Muscle of back (tissue), 11 donors: ENCODE measurements around the gene MAP3K8. TPM values are rescaled to one million over a fixed set of nuclear protein-coding genes. Genes with fewer than 3 reads are reported as not detected.
A peak's percentile ranks its signal among the peaks of the same experiment; 100 is the strongest.
"Not testable (repeated sequence)": the region's sequence is repeated elsewhere in the genome, so short reads cannot be mapped to it uniquely, and the experiment has no call there.

Source experiments
- DNase-seq, 3 donors: peaks; one replicate each; pipeline versions ENCODE4 v3.0.0 to v3.0.0-alpha.2; 2013
- polyA plus RNA-seq, 10 donors: library from polyadenylated mRNA; unstranded; fragments of 120-200 nt; gene quantifications; one replicate each; pipeline ENCODE4 v1.2.1, GENCODE V29; 2013; ENCODE audit not compliant: insufficient read length in 10 of 10

The MAP3K8 gene
- polyA plus RNA-seq, 10 donors = 2.6 to 5.6 (median 3.8) TPM

GRCh38 chr10:30422151-30422695 is 11.8 kb upstream of the MAP3K8 start:
- no peak for DNase-seq

GRCh38 chr10:30422981-30423654 is 10.9 kb upstream of the MAP3K8 start:
- peak in 1 of 3 donors; percentile 55 for DNase-seq

GRCh38 chr10:30423655-30424275 is 10.2 kb upstream of the MAP3K8 start:
- not testable (repeated sequence) for DNase-seq

- no peak for DNase-seq
Observed at GRCh38 chr10:30425336-30426075, 8.5 kb upstream of the MAP3K8 start.

GRCh38 chr10:30430544-30431298 is 3.3 kb upstream of the MAP3K8 start:
- DNase-seq = no peak

- DNase-seq = peak in 2 of 3 donors; percentile 21 to 71
Observed at GRCh38 chr10:30431435-30431911, 2.5 kb upstream of the MAP3K8 start.

- DNase-seq = no peak
Observed at GRCh38 chr10:30432622-30433305, 1.2 kb upstream of the MAP3K8 start.

- peak; percentile 68 to 91 (median 76) for DNase-seq
Observed at GRCh38 chr10:30433306-30433729, 666 bp upstream of the MAP3K8 start.

- DNase-seq = peak; percentile 55 to 91 (median 76)
Observed at GRCh38 chr10:30434273-30435072, 489 bp downstream of the MAP3K8 start.

GRCh38 chr10:30435073-30435422 is 1.1 kb downstream of the MAP3K8 start:
- DNase-seq = peak in 2 of 3 donors; percentile 49 to 75

- DNase-seq = peak in 1 of 3 donors; percentile 46
Observed at GRCh38 chr10:30435499-30436167, 1.6 kb downstream of the MAP3K8 start.

GRCh38 chr10:30436191-30436611 is 2.2 kb downstream of the MAP3K8 start:
- peak in 2 of 3 donors; percentile 62 to 81 for DNase-seq

- peak in 2 of 3 donors; percentile 31 to 52 for DNase-seq
Observed at GRCh38 chr10:30436671-30437030, 2.7 kb downstream of the MAP3K8 start.

GRCh38 chr10:30437031-30437841 is 3.3 kb downstream of the MAP3K8 start:
- peak in 2 of 3 donors; percentile 61 to 75 for DNase-seq

- peak in 1 of 3 donors; percentile 54 for DNase-seq
Observed at GRCh38 chr10:30438021-30438850, 4.3 kb downstream of the MAP3K8 start.

- DNase-seq = no peak
Observed at GRCh38 chr10:30439931-30440330, 5.9 kb downstream of the MAP3K8 start.

- DNase-seq = no peak
Observed at GRCh38 chr10:30442019-30442606, 8.1 kb downstream of the MAP3K8 start.
